NCI-H82 treated with DMSO at 0.1 percent for 48 hours (cell line): ENCODE measurements around the gene DCTN3.

ENCODE experiments used
- DNase-seq: peaks from one replicate; lab custom pipeline; 2025; ENCODE audit not compliant: unreplicated experiment; lab: John Stamatoyannopoulos, UW

The DCTN3 gene

GRCh38 chr9:34591248-34591916, 28.9 kb downstream of the DCTN3 start:
- peak; percentile 8 for DNase-seq

GRCh38 chr9:34590381-34591247, 29.7 kb downstream of the DCTN3 start:
- DNase-seq: no peak

GRCh38 chr9:34589636-34590380, 30.5 kb downstream of the DCTN3 start, which contains the start of gene CNTFR:
Gene CNTFR (minus strand): TSS chr9:34589724. CDS start chr9:34568981, 20,743 bp downstream.
- DNase-seq: peak; percentile 18

GRCh38 chr9:34588671-34589635, 31.3 kb downstream of the DCTN3 start:
- no peak for DNase-seq

GRCh38 chr9:34587271-34587670, 33.0 kb downstream of the DCTN3 start:
- DNase-seq: no peak

- DNase-seq: no peak
These were observed 34.2 kb downstream of the DCTN3 start for GRCh38 chr9:34585946-34586669.

- no peak for DNase-seq
These were observed 35.3 kb downstream of the DCTN3 start for GRCh38 chr9:34584970-34585369.

GRCh38 chr9:34582787-34583186, 37.5 kb downstream of the DCTN3 start:
- DNase-seq: no peak

- no peak for DNase-seq
These were observed 39.0 kb downstream of the DCTN3 start for GRCh38 chr9:34581318-34581717.

GRCh38 chr9:34580358-34580757, 39.9 kb downstream of the DCTN3 start:
- no peak for DNase-seq

GRCh38 chr9:34579808-34580163, 40.5 kb downstream of the DCTN3 start:
- no peak for DNase-seq

GRCh38 chr9:34579104-34579807, 41.0 kb downstream of the DCTN3 start:
- peak; percentile 83 for DNase-seq

- DNase-seq: no peak
These were observed 41.8 kb downstream of the DCTN3 start for GRCh38 chr9:34578241-34579103.

- DNase-seq: peak; percentile 25
These were observed 42.7 kb downstream of the DCTN3 start for GRCh38 chr9:34577400-34578240.

GRCh38 chr9:34576597-34577399, 43.5 kb downstream of the DCTN3 start:
- no peak for DNase-seq

- DNase-seq: no peak
These were observed 44.3 kb downstream of the DCTN3 start for GRCh38 chr9:34575862-34576596.
